Measurements from ENCODE around the gene PRR27. TPM values are rescaled to one million over a fixed set of nuclear protein-coding genes. Genes with fewer than 3 reads are reported as not detected.

The PRR27 gene
- total and polyA plus RNA-seq, 7 donors = not detected

DNA sequence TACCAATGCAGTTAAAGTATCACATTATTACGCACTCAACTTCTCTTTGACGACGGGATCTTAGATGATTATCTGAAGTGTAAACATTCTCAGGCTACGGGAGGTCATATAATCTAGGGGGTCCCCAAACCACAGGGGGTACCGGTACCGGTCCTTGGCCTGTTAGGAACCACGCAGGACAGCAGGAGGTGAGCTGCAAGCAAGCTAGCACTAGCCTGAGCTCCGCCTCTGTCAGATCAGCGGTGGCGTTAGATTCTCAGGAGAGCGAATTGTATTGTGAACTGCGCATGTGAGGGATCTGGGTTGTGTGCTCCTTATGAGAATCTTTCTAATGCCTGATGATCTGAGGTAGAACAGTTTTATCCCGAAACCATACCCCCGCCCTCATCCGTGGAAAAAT, 20.6 kb upstream of the PRR27 start:
- intact Hi-C loops (cut with DNase I) = no loop called here
- H3K36me3 ChIP-seq (ENCODE audit: insufficient read depth in 1 of 2, low read depth in 1 of 2) = no peaks in the 10 kb centered on the region
- TF ChIP-seq CTCF (IDR thresholded peaks at IDR 0.05) = no peak
- no peak overlapping the region for H3K4me3 ChIP-seq
- H3K4me1 ChIP-seq = no peaks in the 10 kb centered on the region
- ATAC-seq (no peak), DNase-seq (no peak)
- WGBS, 3 donors = 66 to 69% (median 69%) methylated on average over 15 of the region's 15 CpGs
- no peaks in the 10 kb centered on the region for H3K27me3 ChIP-seq (ENCODE audit: insufficient read depth in 3 of 3, low read length in 2 of 3)
- no peaks in the 10 kb centered on the region for H3K9me3 ChIP-seq
- no peak overlapping the region for H3K27ac ChIP-seq

GRCh38 chr4:70138751-70139150, 15.3 kb upstream of the PRR27 start:
- Histone ChIP-seq H3K27me3 (ENCODE audit: insufficient read depth in 3 of 3, low read length in 2 of 3) (no peaks in the 10 kb centered on the region), H3K4me3 (no peak overlapping the region), H3K27ac (no peak overlapping the region), H3K9me3 (no peaks in the 10 kb centered on the region), H3K36me3 (ENCODE audit: insufficient read depth in 1 of 2, low read depth in 1 of 2) (no peaks in the 10 kb centered on the region), H3K4me1 (no peaks in the 10 kb centered on the region)
- intact Hi-C loops (cut with DNase I) = no loop called here
- 53 to 78% (median 60%) methylated on average over 3 of the region's 3 CpGs for WGBS, 3 donors
- no peak for TF ChIP-seq CTCF (IDR thresholded peaks at IDR 0.05)
- ATAC-seq (no peak), DNase-seq (no peak)

DNA sequence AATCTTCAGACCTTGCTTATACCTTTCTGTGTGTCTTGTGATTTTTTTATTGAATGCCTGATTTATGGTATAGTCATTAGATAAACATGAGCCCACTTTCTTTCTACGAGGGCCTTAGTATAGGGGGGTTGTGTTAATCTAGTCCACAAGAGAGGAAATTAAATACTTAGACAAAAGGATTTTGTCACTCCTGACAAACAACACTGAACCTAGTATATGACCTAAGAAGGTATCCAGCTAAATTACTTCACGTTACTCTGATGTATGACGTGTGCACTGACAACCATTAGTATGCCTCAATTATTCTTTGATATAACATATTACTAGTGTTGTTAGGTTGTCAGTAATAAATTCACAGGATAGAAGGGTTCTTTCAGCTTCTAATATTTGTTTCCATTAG, 2.8 kb upstream of the PRR27 start:
- Histone ChIP-seq H3K27me3 (ENCODE audit: insufficient read depth in 3 of 3, low read length in 2 of 3) (no peaks in the 10 kb centered on the region), H3K4me3 (no peak overlapping the region), H3K27ac (no peak overlapping the region), H3K9me3 (no peaks in the 10 kb centered on the region), H3K4me1 (no peaks in the 10 kb centered on the region), H3K36me3 (ENCODE audit: insufficient read depth in 1 of 2, low read depth in 1 of 2) (no peaks in the 10 kb centered on the region)
- intact Hi-C loops (cut with DNase I) = no loop called here
- DNase-seq (no peak), ATAC-seq (no peak)
- TF ChIP-seq CTCF (IDR thresholded peaks at IDR 0.05) = no peak
- WGBS, 3 donors = 45 to 58% (median 48%) methylated on average over 3 of the region's 3 CpGs

- DNase-seq = no peak
- no peaks in the 10 kb centered on the region for H3K36me3 ChIP-seq (ENCODE audit: insufficient read depth in 1 of 2, low read depth in 1 of 2)
- H3K9me3 ChIP-seq = no peaks in the 10 kb centered on the region
- no peak for TF ChIP-seq CTCF (IDR thresholded peaks at IDR 0.05)
- H3K27me3 ChIP-seq (ENCODE audit: insufficient read depth in 3 of 3, low read length in 2 of 3) = no peaks in the 10 kb centered on the region
- H3K27ac ChIP-seq = no peak overlapping the region
- intact Hi-C loops (cut with DNase I) = no loop called here
- H3K4me3 ChIP-seq = no peak overlapping the region
- no peaks in the 10 kb centered on the region for H3K4me1 ChIP-seq
- no peak for ATAC-seq
- WGBS, 3 donors = 86 to 88% (median 87%) methylated on average over 2 of the region's 2 CpGs
These were observed 1.9 kb upstream of the PRR27 start for GRCh38 chr4:70152088-70152487.

DNA sequence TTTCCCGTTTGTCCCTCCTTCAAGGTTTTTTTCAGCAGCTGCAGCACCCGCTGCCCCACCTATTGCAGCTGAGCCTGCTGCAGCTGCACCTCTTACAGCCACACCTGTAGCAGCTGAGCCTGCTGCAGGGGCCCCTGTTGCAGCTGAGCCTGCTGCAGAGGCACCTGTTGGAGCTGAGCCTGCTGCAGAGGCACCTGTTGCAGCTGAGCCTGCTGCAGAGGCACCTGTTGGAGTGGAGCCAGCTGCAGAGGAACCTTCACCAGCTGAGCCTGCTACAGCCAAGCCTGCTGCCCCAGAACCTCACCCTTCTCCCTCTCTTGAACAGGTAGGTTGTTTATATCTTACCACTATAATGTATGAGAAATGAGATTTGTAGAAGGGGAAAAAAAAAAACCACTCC, 4.5 kb downstream of the PRR27 start:
- intact Hi-C loops (cut with DNase I) = no loop called here
- 47 to 62% (median 50%) methylated on average over 2 of the region's 2 CpGs for WGBS, 3 donors
- no peaks in the 10 kb centered on the region for H3K36me3 ChIP-seq (ENCODE audit: insufficient read depth in 1 of 2, low read depth in 1 of 2)
- no peak overlapping the region for H3K4me3 ChIP-seq
- H3K27ac ChIP-seq = no peak overlapping the region
- no peak for ATAC-seq
- TF ChIP-seq CTCF (IDR thresholded peaks at IDR 0.05) = no peak
- no peak for DNase-seq
- no peaks in the 10 kb centered on the region for H3K4me1 ChIP-seq
- H3K9me3 ChIP-seq = no peaks in the 10 kb centered on the region
- H3K27me3 ChIP-seq (ENCODE audit: insufficient read depth in 3 of 3, low read length in 2 of 3) = no peaks in the 10 kb centered on the region

Data from psoas muscle (tissue), 8 donors.